Adrenal gland (tissue), 5 donors: Measurements from ENCODE around the gene AHSP.
"Not testable (repeated sequence)": the region's sequence is repeated elsewhere in the genome, so short reads cannot be mapped to it uniquely, and the experiment has no call there.

ENCODE experiments used
- CTCF ChIP-seq, 6 experiments: fragments of 450-650 bp in 4 of 6; fragments of 200-600 bp in 2 of 6; sonication (generic) in 1 of 6; IDR thresholded peaks; 1 replicate in 5 of 6; 2 replicates in 1 of 6; pipeline versions ENCODE4 v1.5.1 to v1.8.0; 2016 to 2021; ENCODE audit warnings: antibody characterized with exemption in 6 of 6, mild to moderate bottlenecking in 2 of 6, moderate library complexity in 1 of 6
- POLR2A ChIP-seq, 2 donors: fragments of 450-650 bp; IDR thresholded peaks; one replicate each; pipeline ENCODE4 v1.6.1; 2017; ENCODE audit warnings: antibody characterized with exemption in 2 of 2, mild to moderate bottlenecking in 2 of 2, moderate library complexity in 1 of 2
- donor health status: DM: no; HTN: no; CAD: no.

- not testable (repeated sequence) for TF ChIP-seq CTCF, POLR2A (IDR thresholded peaks at IDR 0.05)
Observed at GRCh38 chr16:31484048-31484447, 43.7 kb upstream of the AHSP start.
